Dermis microvascular lymphatic vessel endothelial cell (primary cell): ENCODE data around the gene IDH2. TPM values are rescaled to one million over a fixed set of nuclear protein-coding genes. Genes with fewer than 3 reads are reported as not detected.
A peak's percentile ranks its signal among the peaks of the same experiment; 100 is the strongest.

Experiments used
- DNase-seq, 2 donors: peaks; one replicate each; pipeline versions ENCODE4 v3.0.0 to v3.0.0-alpha.2; 2010; ENCODE audit warnings: low read depth in 2 of 2
- total RNA-seq: library from RNA; depleted of rRNA; stranded (reverse); fragments of >200 nt; gene quantifications from 2 replicates; pipeline ENCODE4 v1.2.1, GENCODE V29; 2014

Gene IDH2
- total RNA-seq, 1 donor from 2014 or later = 103 TPM

GRCh38 chr15:90064911-90065681 lies 37.2 kb downstream of the IDH2 start:
- DNase-seq = peak in 1 of 2 donors; percentile 63

- DNase-seq = no peak
These were observed 38.5 kb downstream of the IDH2 start for GRCh38 chr15:90063770-90064247.

GRCh38 chr15:90062973-90063769 lies 39.1 kb downstream of the IDH2 start:
- DNase-seq = no peak

- no peak for DNase-seq
These were observed 39.8 kb downstream of the IDH2 start for GRCh38 chr15:90062462-90062932.

- no peak for DNase-seq
These were observed 40.2 kb downstream of the IDH2 start for GRCh38 chr15:90062023-90062442.

GRCh38 chr15:90060797-90061196 lies 41.5 kb downstream of the IDH2 start:
- no peak for DNase-seq

- peak in 1 of 2 donors; percentile 16 for DNase-seq
These were observed 42.9 kb downstream of the IDH2 start for GRCh38 chr15:90059208-90059985.

GRCh38 chr15:90058775-90059174 lies 43.5 kb downstream of the IDH2 start:
- DNase-seq = no peak

- no peak for DNase-seq
These were observed 44.0 kb downstream of the IDH2 start for GRCh38 chr15:90058308-90058707.

- no peak for DNase-seq
These were observed 45.7 kb downstream of the IDH2 start for GRCh38 chr15:90056529-90056928.

- DNase-seq = no peak
These were observed 47.1 kb downstream of the IDH2 start for GRCh38 chr15:90055182-90055581.

- no peak for DNase-seq
These were observed 47.6 kb downstream of the IDH2 start for GRCh38 chr15:90054618-90055097.

- DNase-seq = no peak
These were observed 48.4 kb downstream of the IDH2 start for GRCh38 chr15:90053685-90054466.

GRCh38 chr15:90051874-90052273 lies 50.4 kb downstream of the IDH2 start:
- DNase-seq = no peak

GRCh38 chr15:90049666-90050604 lies 52.3 kb downstream of the IDH2 start:
- DNase-seq = no peak

- no peak for DNase-seq
These were observed 53.2 kb downstream of the IDH2 start for GRCh38 chr15:90049030-90049429.

- no peak for DNase-seq
These were observed 54.2 kb downstream of the IDH2 start for GRCh38 chr15:90047956-90048575.

GRCh38 chr15:90046911-90047392 lies 55.3 kb downstream of the IDH2 start:
- DNase-seq = no peak

- DNase-seq = no peak
These were observed 56.0 kb downstream of the IDH2 start for GRCh38 chr15:90046289-90046688.
